22Rv1 (cell line): Measurements from ENCODE around the gene TRPM3.

Source experiments
- ZFX ChIP-seq: fragments of 450-650 bp; IDR thresholded peaks from 2 replicates; pipeline ENCODE4 v1.6.1; 2017; ENCODE audit warnings: antibody characterized with exemption, borderline replicate concordance
- TF ChIP-seq, protein P1 (sequence below): fragments of 450-650 bp; IDR thresholded peaks from 2 replicates; pipeline ENCODE4 v1.5.1; 2017; ENCODE audit warnings: mild to moderate bottlenecking

GRCh38 chr9:70658765-70659164, 462.7 kb downstream of the TRPM3 start:
- TF ChIP-seq, protein P1, sequence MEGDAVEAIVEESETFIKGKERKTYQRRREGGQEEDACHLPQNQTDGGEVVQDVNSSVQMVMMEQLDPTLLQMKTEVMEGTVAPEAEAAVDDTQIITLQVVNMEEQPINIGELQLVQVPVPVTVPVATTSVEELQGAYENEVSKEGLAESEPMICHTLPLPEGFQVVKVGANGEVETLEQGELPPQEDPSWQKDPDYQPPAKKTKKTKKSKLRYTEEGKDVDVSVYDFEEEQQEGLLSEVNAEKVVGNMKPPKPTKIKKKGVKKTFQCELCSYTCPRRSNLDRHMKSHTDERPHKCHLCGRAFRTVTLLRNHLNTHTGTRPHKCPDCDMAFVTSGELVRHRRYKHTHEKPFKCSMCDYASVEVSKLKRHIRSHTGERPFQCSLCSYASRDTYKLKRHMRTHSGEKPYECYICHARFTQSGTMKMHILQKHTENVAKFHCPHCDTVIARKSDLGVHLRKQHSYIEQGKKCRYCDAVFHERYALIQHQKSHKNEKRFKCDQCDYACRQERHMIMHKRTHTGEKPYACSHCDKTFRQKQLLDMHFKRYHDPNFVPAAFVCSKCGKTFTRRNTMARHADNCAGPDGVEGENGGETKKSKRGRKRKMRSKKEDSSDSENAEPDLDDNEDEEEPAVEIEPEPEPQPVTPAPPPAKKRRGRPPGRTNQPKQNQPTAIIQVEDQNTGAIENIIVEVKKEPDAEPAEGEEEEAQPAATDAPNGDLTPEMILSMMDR = no peak
- TF ChIP-seq ZFX = no peak
